EH (cell line): Measurements from ENCODE around the gene HAGH.

Experiments used
- DNase-seq: peaks from one replicate; pipeline ENCODE4 v3.0.0-alpha.2; 2015; ENCODE audit warnings: low read depth

HAGH gene

GRCh38 chr16:1773703-1774447 is 52.8 kb downstream of the HAGH start:
- DNase-seq, result peak; percentile 44

- peak; percentile 78 for DNase-seq
These were observed 53.5 kb downstream of the HAGH start, which contains the start of gene MRPS34 for GRCh38 chr16:1772908-1773702. MRPS34 (minus strand) TSS chr16:1773134; CDS start chr16:1773119, 15 bp downstream.

- DNase-seq, result peak; percentile 38
These were observed 54.2 kb downstream of the HAGH start, which contains the start of gene EME2 for GRCh38 chr16:1772362-1772907. EME2 (plus strand) TSS chr16:1772810; CDS start chr16:1773228, 418 bp downstream.

GRCh38 chr16:1771864-1772361 is 54.7 kb downstream of the HAGH start:
- no peak for DNase-seq

- peak; percentile 71 for DNase-seq
These were observed 55.3 kb downstream of the HAGH start, which contains the start of gene NME3 for GRCh38 chr16:1771188-1771863. NME3 (minus strand) TSS chr16:1771543; CDS start chr16:1771534, 9 bp downstream.

GRCh38 chr16:1770328-1771187 is 56.1 kb downstream of the HAGH start:
- DNase-seq, result peak; percentile 50

- DNase-seq, result no peak
These were observed 57.0 kb downstream of the HAGH start for GRCh38 chr16:1769402-1770300.

GRCh38 chr16:1768767-1769401 is 57.7 kb downstream of the HAGH start:
- DNase-seq, result no peak

GRCh38 chr16:1768061-1768766 is 58.4 kb downstream of the HAGH start:
- no peak for DNase-seq

GRCh38 chr16:1767116-1767994 is 59.3 kb downstream of the HAGH start:
- no peak for DNase-seq

- no peak for DNase-seq
These were observed 59.9 kb downstream of the HAGH start for GRCh38 chr16:1766701-1767100.

- DNase-seq, result no peak
These were observed 60.4 kb downstream of the HAGH start for GRCh38 chr16:1766231-1766630.

GRCh38 chr16:1765826-1766225 is 60.8 kb downstream of the HAGH start:
- DNase-seq, result no peak

- no peak for DNase-seq
These were observed 61.7 kb downstream of the HAGH start for GRCh38 chr16:1764971-1765370.

GRCh38 chr16:1763521-1764511 is 62.8 kb downstream of the HAGH start:
- DNase-seq, result peak; percentile 35

- no peak for DNase-seq
These were observed 63.6 kb downstream of the HAGH start for GRCh38 chr16:1762879-1763520.
